Erythroblast (primary cell): ENCODE data around the gene MXD4.

ENCODE experiments used
- DNase-seq, 2 experiments: peaks; one replicate each; lab custom pipeline; 2025; lab: John Stamatoyannopoulos, UW
- GATA1 ChIP-seq: IDR thresholded peaks from 2 replicates; pipeline ENCODE4 v1.6.1; 2011; ENCODE audit warnings: low read depth, mild to moderate bottlenecking, control low read depth, low read length, moderate library complexity
- POLR2A ChIP-seq: IDR thresholded peaks from 2 replicates; pipeline ENCODE4 v1.6.1; 2011; ENCODE audit warnings: mild to moderate bottlenecking, low read length

Gene MXD4

GRCh38 chr4:2274320-2275043 is 12.6 kb upstream of the MXD4 start:
- TF ChIP-seq GATA1 = no peak
- no peak for TF ChIP-seq POLR2A

GRCh38 chr4:2273657-2274319 is 11.9 kb upstream of the MXD4 start:
- DNase-seq = peak; percentile 54 to 89
- TF ChIP-seq POLR2A = no peak
- TF ChIP-seq GATA1 = no peak

More at GRCh38 chr4:2274320-2275043, 12.6 kb upstream of the MXD4 start:
- DNase-seq = no peak

- DNase-seq = no peak
- TF ChIP-seq POLR2A (no peak), GATA1 (no peak)
These were observed 11.3 kb upstream of the MXD4 start for GRCh38 chr4:2273221-2273620.

GRCh38 chr4:2272828-2273120 is 10.9 kb upstream of the MXD4 start:
- TF ChIP-seq GATA1 = no peak
- TF ChIP-seq POLR2A = no peak
- DNase-seq = no peak

DNA sequence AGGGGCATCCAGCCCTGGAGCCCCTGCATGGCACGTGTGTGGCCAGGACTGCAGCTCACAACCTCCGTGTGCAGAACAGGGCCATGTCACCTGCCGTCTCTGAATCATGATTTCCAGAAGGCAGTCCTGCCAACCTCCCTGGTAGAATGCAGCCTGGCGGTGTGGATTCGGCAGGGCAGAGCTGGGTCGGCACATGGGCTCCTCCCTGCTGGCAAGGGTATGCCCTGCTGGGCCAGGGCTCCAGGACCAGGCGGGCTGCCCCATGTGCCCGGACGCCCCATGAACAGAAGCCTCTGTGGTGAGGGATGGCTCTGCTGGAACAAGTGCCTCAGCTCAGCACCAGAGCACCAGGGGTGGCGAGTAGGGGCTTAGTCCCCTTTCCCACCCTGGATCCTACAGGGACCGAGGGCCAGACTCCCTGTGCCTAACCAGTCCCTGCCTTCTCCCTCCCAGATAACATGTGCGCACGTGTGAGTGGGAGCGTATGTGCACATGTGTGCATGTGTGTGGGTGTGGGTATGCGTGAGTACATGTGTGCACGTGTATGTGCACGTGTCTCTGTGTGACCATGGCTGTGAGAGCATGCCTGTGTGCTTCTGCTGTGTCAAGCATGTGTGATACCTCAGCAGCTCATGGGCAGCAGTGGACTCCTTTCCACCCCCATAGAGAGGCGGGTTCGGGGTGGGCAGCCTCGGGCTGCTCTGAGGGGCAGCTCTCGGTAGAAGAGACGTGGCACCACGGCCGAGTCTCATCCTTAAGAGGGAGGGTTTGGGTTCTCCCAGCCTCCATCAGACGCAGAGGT is 10.3 kb upstream of the MXD4 start:
- DNase-seq = no peak
- TF ChIP-seq POLR2A (no peak), GATA1 (no peak)

DNA sequence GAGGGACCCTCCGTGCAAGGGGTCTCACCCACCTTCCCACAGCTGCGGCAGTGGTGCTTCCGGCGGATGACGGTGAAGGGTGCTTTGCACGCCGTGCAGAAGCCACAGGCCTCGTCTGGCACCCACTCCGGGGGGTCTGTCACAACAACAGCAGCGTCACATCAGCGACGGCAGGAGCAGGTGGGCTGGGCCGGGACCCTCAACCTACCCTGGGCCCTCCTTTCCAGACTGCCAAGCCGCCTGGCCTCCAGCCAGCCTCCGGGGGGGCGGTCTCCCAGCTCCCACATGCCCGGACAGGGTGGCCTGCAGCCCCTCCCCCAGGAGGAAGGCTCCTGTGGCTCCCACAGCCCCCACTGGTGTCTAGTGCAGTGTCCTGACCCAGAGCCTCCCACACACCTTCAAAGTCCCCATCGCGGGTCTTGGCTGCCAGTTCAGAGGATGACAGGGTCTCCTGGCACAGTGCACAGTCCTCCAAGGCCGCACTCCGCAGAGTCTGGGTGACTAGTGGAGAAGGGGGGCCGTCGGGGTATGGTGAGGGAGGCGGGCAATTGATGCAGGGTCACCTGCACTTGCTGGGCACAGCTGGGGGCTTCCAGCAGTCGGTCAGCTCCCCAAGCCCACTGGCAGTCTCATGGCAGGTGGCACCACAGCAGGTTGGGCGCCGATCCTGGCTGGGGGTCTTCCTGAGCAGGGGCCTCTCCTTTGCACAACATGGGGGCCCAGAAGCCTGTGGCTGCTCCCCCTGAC is 9.5 kb upstream of the MXD4 start:
- TF ChIP-seq POLR2A = no peak
- TF ChIP-seq GATA1 = no peak
- DNase-seq = no peak

GRCh38 chr4:2270341-2271165 is 8.6 kb upstream of the MXD4 start:
- no peak for DNase-seq
- no peak for TF ChIP-seq POLR2A
- no peak for TF ChIP-seq GATA1

DNA sequence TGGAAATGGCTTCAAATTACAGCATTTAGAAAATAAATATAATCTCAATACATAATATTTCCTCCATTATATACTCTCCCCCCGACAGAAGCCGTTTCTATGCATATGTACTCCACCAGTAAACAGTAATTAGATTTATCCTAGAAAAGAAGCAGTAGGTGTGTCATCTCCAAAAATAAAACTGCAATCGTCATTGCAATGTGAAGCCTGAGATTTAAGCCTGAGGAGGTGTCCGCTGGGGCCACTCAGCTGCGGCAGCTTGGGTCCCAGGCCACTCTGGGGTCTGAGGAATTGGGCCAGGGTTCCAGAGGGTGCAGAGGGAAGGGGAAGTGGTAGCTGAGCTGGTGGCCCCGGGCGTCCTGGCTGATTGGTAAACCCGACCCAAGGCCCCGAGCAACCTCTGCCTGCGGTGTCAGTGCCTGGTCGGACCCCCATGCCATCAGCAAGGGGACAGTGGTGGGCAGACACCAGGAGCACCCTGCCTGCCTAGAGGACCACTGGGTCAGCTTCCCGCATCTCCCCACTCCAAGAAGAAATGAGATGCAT is 7.8 kb upstream of the MXD4 start:
- no peak for DNase-seq
- TF ChIP-seq GATA1 (no peak), POLR2A (no peak)

- TF ChIP-seq GATA1 = no peak
- TF ChIP-seq POLR2A = no peak
- DNase-seq = no peak
These were observed 7.3 kb upstream of the MXD4 start for GRCh38 chr4:2269206-2269531.

DNA sequence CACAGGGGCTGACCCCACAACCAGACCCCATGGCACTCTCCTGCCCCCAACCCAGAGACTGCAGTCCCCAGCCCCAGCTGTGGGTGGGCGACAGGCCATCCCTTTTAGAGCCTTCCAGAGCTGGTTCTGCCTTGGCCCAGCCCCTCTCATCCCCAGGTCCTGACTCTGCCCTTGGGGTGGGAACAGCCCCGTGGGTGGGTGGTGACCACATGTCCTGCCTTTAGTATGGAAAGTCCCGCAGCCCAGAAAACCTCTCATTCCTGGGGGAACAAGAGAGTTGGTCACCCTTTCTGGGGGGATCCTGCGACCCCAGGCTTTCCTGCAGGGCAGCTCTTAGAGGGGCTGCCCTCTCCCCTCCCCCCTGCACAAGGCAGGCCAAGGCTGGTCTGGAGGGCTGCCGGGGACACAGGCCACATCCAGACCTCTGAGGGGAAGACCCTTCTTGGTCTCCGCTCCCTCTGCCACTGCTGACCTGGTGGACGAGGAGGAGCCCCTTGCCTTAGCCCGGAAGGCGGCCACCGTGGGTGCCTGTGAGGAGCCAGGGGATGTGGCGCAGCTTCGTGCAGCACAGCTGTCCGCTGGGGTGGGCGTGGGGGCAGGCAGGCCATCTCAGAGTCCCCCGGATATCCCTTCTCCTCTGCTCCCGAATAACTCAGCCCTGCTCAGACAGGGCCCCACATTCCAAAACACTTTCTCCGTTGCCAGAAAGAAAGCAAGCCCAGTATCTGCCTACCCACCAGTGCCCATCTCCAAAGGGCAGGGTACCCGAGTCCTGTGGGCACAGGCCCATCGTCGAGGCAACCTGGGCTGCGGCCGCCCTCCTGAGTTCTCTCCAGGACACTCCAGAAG is 6.7 kb upstream of the MXD4 start:
- no peak for DNase-seq
- TF ChIP-seq POLR2A (no peak), GATA1 (no peak)

DNA sequence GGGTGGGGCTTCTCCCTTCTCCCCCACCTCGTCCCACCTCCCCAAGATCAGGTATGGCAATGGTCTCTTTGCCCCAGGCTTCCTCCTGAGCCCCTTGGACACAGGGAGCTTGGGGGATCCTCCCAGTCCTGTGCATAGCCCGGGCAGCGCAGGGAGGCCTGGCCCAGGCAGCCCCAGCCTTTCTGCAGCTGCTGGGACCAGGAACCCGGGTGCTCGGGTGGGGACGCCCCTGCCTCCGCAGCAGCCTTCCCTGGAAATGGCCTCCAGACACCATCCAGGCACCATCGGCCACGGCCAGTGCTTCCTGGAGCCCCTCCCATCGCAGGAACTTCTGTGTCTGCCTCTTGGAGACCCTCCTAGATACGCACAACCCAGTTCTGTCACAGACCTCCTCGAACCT is 5.9 kb upstream of the MXD4 start:
- no peak for DNase-seq

GRCh38 chr4:2267320-2267811 is 5.5 kb upstream of the MXD4 start:
- TF ChIP-seq POLR2A = no peak
- no peak for TF ChIP-seq GATA1
- DNase-seq = peak; percentile 88 to 94

More for the DNA sequence above, 5.9 kb upstream of the MXD4 start:
- no peak for TF ChIP-seq GATA1
- no peak for TF ChIP-seq POLR2A
